OCI-LY7 (cell line): ENCODE measurements around the gene DDX21. TPM values are rescaled to one million over a fixed set of nuclear protein-coding genes. Genes with fewer than 3 reads are reported as not detected.
"Not testable (repeated sequence)": the region's sequence is repeated elsewhere in the genome, so short reads cannot be mapped to it uniquely, and the experiment has no call there.

Experiments used
- BruUV-seq: library from RNA; stranded (reverse); fragments of 400-500 nt; replicated peaks from 2 replicates; lab custom pipeline; 2021; lab: Mats Ljungman, UMichigan
- CTCF ChIA-PET: fragments of 300-600 bp; sonication (Branson Sonifier 250); formaldehyde crosslinking; loops from one replicate; lab custom pipeline; 2022; ENCODE audit warnings: antibody characterized with exemption; ENCODE audit not compliant: unreplicated experiment; lab: Charles Lee
- POLR2A ChIA-PET: fragments of 300-600 bp; sonication (Branson Sonifier 250); formaldehyde crosslinking; loops from one replicate; lab custom pipeline; 2022; ENCODE audit warnings: antibody characterized with exemption; lab: Charles Lee
- DNase-seq: peaks from one replicate; pipeline ENCODE4 v3.0.0-alpha.2; 2015; ENCODE audit warnings: low spot score
- H2AFZ ChIP-seq: fragments of 200-600 bp; sonication (generic), shearing (Covaris generic); 2 replicates; pipeline ENCODE4 v1.6.1; 2014; ENCODE audit warnings: mild to moderate bottlenecking, antibody characterized with exemption, low read length, moderate library complexity
- H3K27ac ChIP-seq: fragments of 200-600 bp; sonication (generic); 2 replicates; pipeline ENCODE4 v1.5.1; 2014; ENCODE audit warnings: mixed run types, low read depth, mild to moderate bottlenecking, moderate library complexity, low read length, inconsistent platforms; ENCODE audit not compliant: poor library complexity, severe bottlenecking
- H3K36me3 ChIP-seq: fragments of 200-600 bp; sonication (generic); 2 replicates; pipeline ENCODE4 v1.6.1; 2014; ENCODE audit warnings: mild to moderate bottlenecking, antibody characterized with exemption, low read length, moderate library complexity, mixed read lengths; ENCODE audit not compliant: insufficient read depth
- H3K4me1 ChIP-seq: fragments of 200-600 bp; sonication (generic); 2 replicates; pipeline ENCODE4 v1.5.1; 2014; ENCODE audit warnings: mild to moderate bottlenecking, low read length; ENCODE audit not compliant: insufficient read depth, poor library complexity, severe bottlenecking
- H3K4me2 ChIP-seq: fragments of 200-600 bp; sonication (generic); 2 replicates; pipeline ENCODE4 v1.6.1; 2014; ENCODE audit warnings: mild to moderate bottlenecking, low read length
- H3K4me3 ChIP-seq: fragments of 200-600 bp; sonication (generic); 2 replicates; pipeline ENCODE4 v1.5.1; 2014; ENCODE audit warnings: mild to moderate bottlenecking, low read depth, low read length; ENCODE audit not compliant: poor library complexity, severe bottlenecking
- H3K79me2 ChIP-seq: fragments of 200-600 bp; sonication (generic); 2 replicates; pipeline ENCODE4 v1.6.1; 2016; ENCODE audit warnings: low read depth, mild to moderate bottlenecking, low read length, moderate library complexity, mixed read lengths; ENCODE audit not compliant: insufficient read depth
- H3K9me2 ChIP-seq: fragments of 200-600 bp; sonication (generic); 2 replicates; pipeline ENCODE4 v1.6.1; 2016; ENCODE audit warnings: mild to moderate bottlenecking, low read length, mixed read lengths; ENCODE audit not compliant: insufficient read depth
- H3K9me3 ChIP-seq: fragments of 200-600 bp; sonication (generic); 2 replicates; pipeline ENCODE4 v1.6.1; 2014; ENCODE audit warnings: mild to moderate bottlenecking, mixed run types, low read length, mixed read lengths
- H4K20me1 ChIP-seq: fragments of 200-600 bp; sonication (generic); 2 replicates; pipeline ENCODE4 v1.6.1; 2014; ENCODE audit warnings: mild to moderate bottlenecking, antibody characterized with exemption, low read length, moderate library complexity, mixed read lengths; ENCODE audit not compliant: insufficient read depth
- CTCF ChIP-seq: fragments of 200-600 bp; sonication (generic); conservative IDR thresholded peaks from 2 replicates; pipeline ENCODE4 v1.5.1; 2014; ENCODE audit warnings: mild to moderate bottlenecking, antibody characterized with exemption, low read length, moderate library complexity, mixed read lengths
- intact Hi-C: fragments of 100-400 bp; cut with micrococcal nuclease; formaldehyde crosslinking; loops from one replicate; pipeline ENCODE4 v1.10.0; 2022; ENCODE audit not compliant: unreplicated experiment
- total RNA-seq, 2 experiments: library from RNA; depleted of rRNA in 1 of 2; stranded (reverse); fragments of >200 nt in 1 of 2; shearing (Covaris generic) in 1 of 2; gene quantifications; 2 replicates each; pipeline ENCODE4 v1.2.3, GENCODE V29; 2014 to 2022

Gene DDX21
- total RNA-seq, 2 experiments from 2014 or later = 107 to 159 TPM

GRCh38 chr10:68925489-68925888, 30.5 kb upstream of the DDX21 start:
- BruUV-seq = no TSS peak
- H3K36me3 ChIP-seq = peaks cover 85% of the 10 kb centered on the region
- no peak overlapping the region for H2AFZ ChIP-seq
- no peaks in the 10 kb centered on the region for H3K9me2 ChIP-seq
- H3K4me3 ChIP-seq = no peak overlapping the region
- CTCF ChIA-PET = no interaction called here
- POLR2A ChIA-PET = interaction anchor here (0.6 to 1.1 kb wide), 4 partner anchors 17 to 1074 kb away, joined by 3 to 4 read pairs (median 4); no protein-coding TSS in a partner anchor
- TF ChIP-seq CTCF = no peak
- no peaks in the 10 kb centered on the region for H3K9me3 ChIP-seq
- H3K4me1 ChIP-seq = no peaks in the 10 kb centered on the region
- H4K20me1 ChIP-seq = no peaks in the 10 kb centered on the region
- no peak overlapping the region for H3K4me2 ChIP-seq
- DNase-seq = no peak
- intact Hi-C loops = no loop called here
- H3K79me2 ChIP-seq = 0 out of 2 replicates have a peak, but pooled peaks cover 7% of the 10 kb centered on the region
- H3K27ac ChIP-seq = no peak overlapping the region

GRCh38 chr10:68929157-68929556, 26.8 kb upstream of the DDX21 start:
- peaks cover 78% of the 10 kb centered on the region for H3K36me3 ChIP-seq
- H3K9me2 ChIP-seq, intact Hi-C loops, H3K79me2 ChIP-seq, H3K4me3 ChIP-seq, H2AFZ ChIP-seq, H3K4me2 ChIP-seq, BruUV-seq, H3K9me3 ChIP-seq, H3K27ac ChIP-seq, H3K4me1 ChIP-seq, CTCF ChIA-PET, H4K20me1 ChIP-seq, DNase-seq: not testable (repeated sequence)
- POLR2A ChIA-PET = interaction anchor here (0.6 kb wide), 1 partner anchor 180 kb away, joined by 3 read pairs; no protein-coding TSS in a partner anchor

GRCh38 chr10:68929888-68930287, 26.1 kb upstream of the DDX21 start:
- intact Hi-C loops, H3K27ac ChIP-seq, H3K79me2 ChIP-seq, CTCF ChIA-PET, H3K4me2 ChIP-seq, H3K9me2 ChIP-seq, H4K20me1 ChIP-seq, H3K4me1 ChIP-seq, DNase-seq, H2AFZ ChIP-seq, POLR2A ChIA-PET, BruUV-seq, H3K9me3 ChIP-seq, H3K4me3 ChIP-seq: not testable (repeated sequence)
- peaks cover 78% of the 10 kb centered on the region for H3K36me3 ChIP-seq

GRCh38 chr10:68932860-68933259, 23.1 kb upstream of the DDX21 start:
- H3K79me2 ChIP-seq, H3K4me2 ChIP-seq, BruUV-seq, H3K4me1 ChIP-seq, H3K27ac ChIP-seq, DNase-seq, H2AFZ ChIP-seq, CTCF ChIA-PET, H3K4me3 ChIP-seq, H3K9me3 ChIP-seq, H4K20me1 ChIP-seq, H3K9me2 ChIP-seq, intact Hi-C loops: not testable (repeated sequence)
- POLR2A ChIA-PET = interaction anchor here (0.6 kb wide), 1 partner anchor 12 kb away, joined by 3 read pairs; no protein-coding TSS in a partner anchor
- peaks cover 75% of the 10 kb centered on the region for H3K36me3 ChIP-seq
